Fibroblast of peridontal ligament (primary cell): Measurements from ENCODE around the gene EVA1C.
"Not testable (repeated sequence)": the region's sequence is repeated elsewhere in the genome, so short reads cannot be mapped to it uniquely, and the experiment has no call there.

Experiments used
- DNase-seq: peaks from one replicate; pipeline ENCODE4 v3.0.0-alpha.2; 2010; ENCODE audit errors: extremely low read depth

The EVA1C gene

GRCh38 chr21:32424674-32425073, 12.2 kb downstream of the EVA1C start:
- peak; percentile 42 for DNase-seq

- no peak for DNase-seq
Measured at GRCh38 chr21:32425628-32426027, 13.1 kb downstream of the EVA1C start.

GRCh38 chr21:32426066-32426465, 13.6 kb downstream of the EVA1C start:
- DNase-seq: no peak

- peak; percentile 74 for DNase-seq
Measured at GRCh38 chr21:32426592-32427051, 14.1 kb downstream of the EVA1C start.

GRCh38 chr21:32427958-32428623, 15.6 kb downstream of the EVA1C start:
- DNase-seq: no peak

- not testable (repeated sequence) for DNase-seq
Measured at GRCh38 chr21:32432982-32433660, 20.6 kb downstream of the EVA1C start.

- no peak for DNase-seq
Measured at GRCh38 chr21:32437729-32438128, 25.2 kb downstream of the EVA1C start.

DNA sequence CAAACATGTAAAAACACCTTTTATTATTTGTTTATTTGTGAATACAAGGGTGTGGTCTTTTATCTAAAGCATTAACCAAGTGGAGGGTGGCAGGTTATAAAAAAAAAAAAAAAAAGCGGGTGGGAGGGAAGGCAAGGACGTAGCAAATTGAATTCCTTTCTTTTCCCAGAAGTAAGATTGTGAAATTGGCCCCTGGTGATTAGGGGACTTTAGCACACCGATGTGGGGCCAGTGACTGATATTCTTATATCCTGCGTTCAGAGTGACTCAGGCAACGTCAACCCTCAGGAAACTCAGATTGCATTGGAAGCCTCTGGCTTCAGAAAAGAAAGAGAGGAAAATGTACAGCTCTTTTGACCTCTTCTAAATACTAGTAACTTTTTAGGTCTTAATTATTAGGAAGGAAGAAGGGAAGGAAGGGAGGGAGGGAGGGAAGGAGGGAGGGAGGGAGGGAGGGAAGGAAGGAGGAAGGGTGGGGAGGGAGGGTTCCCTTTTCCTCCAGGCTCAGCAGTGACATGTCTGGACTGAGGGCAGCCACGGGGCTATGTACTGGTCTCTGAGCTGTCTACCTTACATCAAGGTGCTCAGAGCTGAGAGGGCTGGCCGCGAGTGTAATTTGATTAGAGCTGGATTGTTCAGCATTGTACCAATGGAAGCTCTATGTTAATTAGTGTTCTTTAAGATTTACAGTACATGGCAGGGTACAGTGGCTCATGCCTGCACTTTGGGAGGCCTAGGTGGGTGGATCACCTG, 30.2 kb downstream of the EVA1C start:
- no peak for DNase-seq

DNA sequence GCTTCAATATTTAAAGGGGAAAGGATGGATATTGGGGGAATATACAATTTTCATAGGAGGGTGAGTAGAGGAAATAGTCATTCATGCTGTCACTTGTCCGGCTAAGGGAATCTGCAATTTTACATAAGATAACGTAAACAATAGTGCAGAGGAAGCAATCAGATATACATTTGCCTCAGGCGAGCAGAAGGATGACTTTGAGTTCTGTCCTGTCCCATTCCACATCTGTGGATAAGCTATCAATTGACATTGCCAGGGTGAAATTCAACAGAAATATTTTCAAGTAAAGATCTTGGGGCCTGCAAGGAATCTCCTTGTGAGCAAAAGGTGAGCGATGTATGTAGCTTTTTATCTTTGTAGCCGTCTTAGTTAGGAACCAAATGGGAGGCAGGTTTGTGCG, 32.6 kb downstream of the EVA1C start:
- DNase-seq: no peak

- not testable (repeated sequence) for DNase-seq
Measured at GRCh38 chr21:32446440-32446839, 33.9 kb downstream of the EVA1C start.

DNA sequence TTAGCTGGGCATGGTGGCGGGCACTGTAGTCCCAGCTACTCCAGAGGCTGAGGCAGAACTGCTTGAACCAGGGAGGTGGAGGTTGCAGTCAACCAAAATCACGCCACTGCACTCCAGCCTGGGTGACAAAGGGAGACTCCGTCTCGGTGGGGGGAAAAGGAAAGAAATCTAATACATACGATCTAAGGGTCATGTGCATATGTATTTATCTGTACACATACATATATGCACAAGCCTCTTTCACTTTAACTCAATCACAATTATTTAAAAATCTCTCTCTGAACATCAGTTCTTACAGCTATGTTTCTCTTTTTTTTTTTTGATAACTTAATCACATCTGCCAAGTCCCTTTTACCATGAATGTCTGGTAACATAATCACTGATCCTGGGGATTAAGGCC, 34.7 kb downstream of the EVA1C start:
- DNase-seq: no peak

DNA sequence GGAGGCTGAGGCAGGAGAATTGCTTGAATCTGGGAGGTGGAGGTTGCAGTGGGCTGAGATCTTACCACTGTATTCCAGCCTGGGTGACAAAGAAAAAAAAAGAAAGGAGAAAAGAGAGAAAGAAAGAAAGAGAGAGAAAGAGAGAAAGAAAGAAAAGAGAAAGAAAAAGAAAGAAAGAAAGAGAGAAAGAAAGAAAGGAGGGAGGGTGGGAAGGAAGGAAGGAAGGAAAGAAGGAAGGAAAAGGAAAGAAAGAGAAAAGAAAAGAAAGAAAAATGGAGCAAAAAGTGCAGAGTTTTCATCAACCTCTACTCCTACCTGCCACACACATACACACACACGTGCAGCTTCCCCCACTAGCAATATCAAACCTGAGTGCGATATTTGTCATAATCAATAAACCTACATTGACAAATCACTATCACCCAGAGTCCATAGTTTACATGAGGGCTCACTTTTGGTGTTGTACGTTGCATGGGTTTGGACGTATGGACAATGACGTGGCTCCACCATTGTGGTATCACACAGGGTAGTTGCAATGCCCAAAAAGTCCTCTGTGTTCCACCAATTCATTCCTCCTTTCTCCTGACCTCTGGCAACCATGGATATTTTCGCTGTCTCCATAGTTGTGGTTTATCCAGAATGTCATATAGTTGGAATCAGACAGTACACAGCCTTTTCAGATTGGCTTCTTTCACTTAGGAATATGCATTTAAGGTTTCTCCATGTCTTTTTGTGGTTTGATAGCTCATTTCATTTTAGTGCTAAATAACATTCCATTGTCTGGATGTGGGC, 36.5 kb downstream of the EVA1C start:
- DNase-seq: peak; percentile 88

DNA sequence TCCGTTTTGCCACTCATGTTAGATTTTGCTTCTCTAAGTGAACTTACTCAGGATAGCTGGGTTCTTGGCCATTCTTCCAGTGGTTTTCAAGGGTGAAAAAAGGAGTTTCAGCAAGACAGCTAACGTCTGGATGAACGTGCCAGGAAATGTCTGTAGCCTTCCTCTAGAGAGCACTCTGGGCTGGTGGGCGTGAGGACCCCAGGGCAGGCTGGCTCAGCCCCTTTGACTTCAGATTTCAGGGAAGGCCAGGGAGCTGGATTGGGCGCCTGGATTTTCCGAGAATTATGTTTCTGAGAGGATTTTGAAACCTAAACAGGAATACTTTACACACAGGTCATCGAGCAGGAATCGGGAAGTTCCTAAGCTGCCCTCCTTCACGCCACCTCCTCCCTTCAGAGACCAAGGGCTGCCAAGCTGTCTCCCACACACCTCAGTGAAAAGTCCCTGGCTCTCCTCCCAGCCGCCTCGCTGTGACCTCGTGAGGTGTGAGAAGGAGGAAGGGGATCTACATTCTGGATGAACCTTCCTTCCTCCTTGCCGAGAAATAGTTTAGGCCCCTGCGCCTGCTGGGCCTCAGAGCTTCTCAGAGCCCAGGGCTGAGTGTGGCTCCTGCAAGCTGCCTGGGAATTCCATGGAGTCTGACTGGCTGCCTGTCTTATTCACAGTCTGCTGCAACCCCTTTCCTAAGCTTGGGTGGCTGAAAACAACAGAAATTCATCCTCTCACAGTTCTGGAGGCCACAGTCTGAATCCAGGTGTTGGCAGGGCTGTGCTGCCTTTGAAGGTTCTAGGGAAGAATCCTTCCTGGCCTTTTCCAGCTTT, 38.6 kb downstream of the EVA1C start:
- DNase-seq: peak; percentile 27

DNA sequence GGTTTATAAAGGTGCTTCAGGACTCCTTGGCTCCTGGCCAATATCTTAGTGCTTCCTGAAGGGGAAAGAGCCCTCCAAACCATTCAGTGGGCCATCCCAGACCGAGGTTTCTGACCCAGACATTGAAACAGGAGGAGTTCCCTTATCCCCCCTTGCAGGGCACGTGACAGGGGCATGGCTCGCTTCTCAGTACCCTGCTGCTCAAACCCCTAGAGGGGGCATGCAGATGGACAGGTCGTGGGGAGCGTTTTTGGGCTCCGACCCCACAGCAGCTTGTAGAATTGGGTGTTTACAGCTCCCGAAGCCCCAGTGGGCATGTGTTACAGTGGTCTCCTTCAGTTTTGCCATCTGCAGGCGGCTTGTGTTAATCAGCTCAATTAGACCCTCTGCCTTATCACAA, 39.7 kb downstream of the EVA1C start:
- not testable (repeated sequence) for DNase-seq

DNA sequence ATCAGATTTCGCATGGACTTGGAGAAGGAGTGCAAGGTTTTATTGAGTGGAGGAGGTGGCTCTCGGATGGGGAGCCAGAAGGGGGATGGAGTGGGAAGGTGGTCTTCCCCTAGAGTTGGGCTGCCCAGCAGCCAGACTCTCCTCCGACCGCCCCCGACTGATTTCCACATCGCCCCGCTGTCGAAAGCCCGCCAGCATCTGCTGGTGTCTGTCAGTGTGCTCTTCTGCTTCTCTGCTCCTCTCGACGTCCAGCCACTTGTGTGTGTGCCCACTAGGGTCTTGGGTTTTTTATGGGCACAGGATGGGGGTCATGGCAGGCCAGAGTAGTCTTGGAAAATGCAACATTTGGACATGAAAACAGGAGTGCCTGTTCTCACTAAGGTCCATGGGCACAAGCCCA, 40.1 kb downstream of the EVA1C start:
- DNase-seq: no peak

DNA sequence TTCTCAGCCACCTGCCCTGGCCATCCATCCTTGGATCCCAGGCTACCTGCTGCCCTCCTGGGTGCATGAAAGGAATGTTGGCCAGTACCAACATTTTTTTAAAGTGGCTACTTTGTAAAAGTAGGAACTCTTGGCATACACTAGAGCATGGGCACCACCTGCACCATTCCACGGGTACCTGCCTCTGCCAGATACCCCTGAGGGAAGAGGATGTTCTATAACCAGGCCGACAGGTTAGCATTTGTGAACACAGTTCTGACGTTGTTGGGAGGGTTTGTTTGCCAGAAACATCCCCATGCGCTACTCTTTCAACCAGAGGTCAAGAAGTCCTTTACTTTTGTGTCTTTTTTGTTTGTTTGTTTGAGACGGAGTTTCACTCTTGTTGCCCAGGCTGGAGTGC, 43.0 kb downstream of the EVA1C start:
- no peak for DNase-seq

DNA sequence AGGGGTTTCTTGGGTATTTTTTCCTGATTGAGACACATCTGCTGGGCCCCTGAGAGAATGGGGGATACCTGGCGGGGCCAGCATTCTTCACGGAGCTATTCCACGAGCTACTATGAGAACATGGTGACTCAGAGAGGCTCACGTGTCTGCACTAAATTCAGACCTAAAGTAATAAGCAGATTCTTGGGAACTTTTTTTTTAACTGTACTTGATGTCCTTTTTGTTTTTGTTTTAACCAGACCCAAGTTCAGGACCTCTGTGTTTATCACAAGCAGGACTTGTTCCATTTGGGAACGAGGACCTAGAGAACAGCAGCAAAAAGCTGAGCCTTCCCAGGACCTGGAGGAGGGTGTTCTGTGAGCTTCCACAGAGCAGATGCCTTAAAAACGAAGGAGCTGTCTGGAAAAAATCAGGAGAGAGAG, 44.0 kb downstream of the EVA1C start:
- DNase-seq: peak; percentile 73

DNA sequence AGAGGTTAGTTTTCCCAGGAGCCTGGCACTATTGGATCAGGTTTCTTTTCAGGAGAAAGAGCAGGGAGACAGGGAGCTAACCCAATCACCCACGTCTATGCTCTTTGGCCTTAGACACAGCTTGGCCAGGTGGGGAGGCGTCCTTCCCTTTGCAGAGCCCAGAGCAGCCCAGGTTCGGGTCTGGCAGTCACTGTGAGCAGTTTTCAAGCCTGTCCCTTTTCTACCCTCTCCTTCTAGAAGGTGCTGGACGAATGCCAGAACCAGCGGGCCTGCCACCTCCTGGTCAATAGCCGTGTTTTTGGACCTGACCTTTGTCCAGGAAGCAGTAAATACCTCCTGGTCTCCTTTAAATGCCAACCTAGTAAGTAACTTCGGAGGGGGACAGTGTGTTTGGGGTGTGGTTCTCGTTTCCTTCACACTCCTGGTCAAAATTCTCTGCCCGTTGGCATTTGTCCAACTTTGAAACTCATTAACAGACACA, 44.9 kb downstream of the EVA1C start:
- DNase-seq: peak; percentile 25

DNA sequence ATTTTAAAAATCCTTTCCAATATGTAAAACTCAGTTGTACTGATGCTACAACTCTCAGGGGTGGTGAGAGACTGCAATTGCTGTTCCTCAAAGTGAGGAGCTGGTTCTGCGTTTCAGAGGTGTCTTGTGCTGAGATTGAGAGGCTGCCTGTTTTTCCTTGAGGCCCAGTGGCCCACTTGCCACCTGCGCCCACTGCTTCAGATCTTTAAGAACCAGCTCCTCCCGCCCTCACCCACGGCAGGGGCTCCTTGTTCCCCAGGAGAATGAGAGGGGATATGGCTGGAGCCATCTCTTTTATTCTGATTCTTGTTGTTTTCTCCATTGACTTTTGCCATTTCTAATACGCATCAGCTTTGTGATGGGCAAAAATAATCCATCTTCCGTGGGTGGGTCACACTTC, 45.5 kb downstream of the EVA1C start:
- DNase-seq: no peak

GRCh38 chr21:32459972-32460371, 47.5 kb downstream of the EVA1C start:
- no peak for DNase-seq

- DNase-seq: no peak
Measured at GRCh38 chr21:32461503-32461902, 49.0 kb downstream of the EVA1C start.
